ENCODE results near the gene RYR2.

DNA sequence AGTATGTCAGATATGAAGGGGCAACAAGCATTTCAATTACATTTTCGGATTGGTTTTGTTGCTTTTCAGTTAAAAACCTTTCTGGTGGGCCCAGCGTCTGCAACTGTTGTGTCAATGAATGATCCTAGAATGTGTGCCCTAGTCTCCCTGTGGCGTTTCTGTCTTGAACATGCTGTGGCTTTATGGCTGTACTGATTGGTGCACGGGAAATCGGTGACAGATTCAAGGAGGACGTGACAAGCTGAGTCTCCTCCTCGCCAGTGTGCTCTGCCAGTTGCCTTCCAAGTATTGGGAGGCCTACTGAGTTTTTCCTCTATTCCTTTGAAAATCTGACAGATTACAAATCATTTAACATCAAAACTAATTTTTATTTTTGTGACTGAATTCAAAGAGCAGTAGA lies 721.2 kb downstream of the RYR2 start:
- TF ChIP-seq EZH2 (IDR thresholded peaks at IDR 0.05; ENCODE audit: insufficient read depth, poor library complexity, severe bottlenecking) (no peak), EZH2phosphoT487 (IDR thresholded peaks at IDR 0.05; ENCODE audit: insufficient read depth, low read depth) (no peak)
